GM12892 (cell line): ENCODE measurements around the gene ETFA.

Experiments
- POLR2A ChIP-seq: IDR thresholded peaks from 2 replicates; pipeline ENCODE4 v1.6.1; 2011; ENCODE audit warnings: low read depth, low read length, control low read depth
- POLR2AphosphoS5 ChIP-seq: IDR thresholded peaks from 2 replicates; pipeline ENCODE4 v1.6.1; 2011; ENCODE audit warnings: low read depth, low read length, control low read depth
- TAF1 ChIP-seq: IDR thresholded peaks from 2 replicates; pipeline ENCODE4 v1.6.1; 2011; ENCODE audit warnings: low read depth, mild to moderate bottlenecking, control low read depth, low read length, borderline replicate concordance

DNA sequence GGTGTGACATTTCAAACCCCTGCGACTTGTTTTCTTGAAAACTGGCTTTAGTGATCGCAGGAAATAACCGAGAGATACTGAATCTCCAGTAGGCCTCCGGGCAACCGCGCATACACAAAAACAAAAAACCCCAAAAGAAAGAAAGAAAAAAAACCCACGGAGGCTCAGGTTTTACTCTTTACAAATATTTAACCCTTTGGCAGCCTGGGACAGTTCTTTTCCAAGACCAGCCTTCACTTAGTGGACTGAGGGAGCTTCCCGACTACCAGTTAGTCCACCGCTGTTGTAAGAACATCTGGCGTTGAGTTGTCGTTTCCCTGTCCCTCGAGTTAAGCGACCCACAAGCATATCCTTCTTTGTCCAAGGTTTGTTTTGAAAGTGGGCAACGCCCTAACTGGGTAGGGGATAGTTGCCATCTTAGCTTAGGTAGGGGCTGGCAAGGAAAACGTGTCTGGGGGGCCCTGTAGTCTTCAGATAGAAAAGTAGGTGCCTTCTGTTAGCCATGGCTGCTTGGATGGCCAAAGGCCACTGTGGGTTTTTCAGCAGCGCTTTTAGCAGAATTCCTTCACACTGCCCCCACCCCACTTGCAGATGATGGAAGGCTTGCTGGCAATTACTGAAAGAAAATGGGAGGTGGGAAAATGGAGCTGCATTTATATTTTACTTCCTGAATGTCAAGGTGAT, 32.2 kb upstream of the ETFA start:
- TF ChIP-seq TAF1 = no peak
- no peak for TF ChIP-seq POLR2A
- TF ChIP-seq POLR2AphosphoS5 = no peak
